ENCODE results near the gene CBLN1. TPM values are rescaled to one million over a fixed set of nuclear protein-coding genes. Genes with fewer than 3 reads are reported as not detected.
A peak's percentile ranks its signal among the peaks of the same experiment; 100 is the strongest.

CBLN1 gene
- polyA plus RNA-seq (ENCODE audit: insufficient read length in 10 of 10): 1 to 10 TPM in 3 of 10 donors, under 1 TPM in 6, not detected in 1; 0.18 to 2.2 (median 0.83) TPM
- long read RNA-seq, donor 1: 0 reads
- long read RNA-seq, donor 2: 0 reads
- long read RNA-seq, donor 3: 0 reads
- long read RNA-seq, donor 4, partial matches to known transcripts: 0 of 1 reads
- long read RNA-seq, donor 4, other reads (novel, unspliced or antisense): 0 of 1 reads
- long read RNA-seq, donor 5, partial matches to known transcripts: 0 of 1 reads
- long read RNA-seq, donor 5, other reads (novel, unspliced or antisense): 0 of 1 reads
- long read RNA-seq, donor 6: 0 reads
- long read RNA-seq, donor 7, partial matches to known transcripts: 0 of 1 reads
- long read RNA-seq, donor 7, other reads (novel, unspliced or antisense): 0 of 1 reads
- long read RNA-seq, donor 8, partial matches to known transcripts: 0 of 1 reads
- long read RNA-seq, donor 8, other reads (novel, unspliced or antisense): 0 of 1 reads
- long read RNA-seq, donor 9: 0 reads

DNA sequence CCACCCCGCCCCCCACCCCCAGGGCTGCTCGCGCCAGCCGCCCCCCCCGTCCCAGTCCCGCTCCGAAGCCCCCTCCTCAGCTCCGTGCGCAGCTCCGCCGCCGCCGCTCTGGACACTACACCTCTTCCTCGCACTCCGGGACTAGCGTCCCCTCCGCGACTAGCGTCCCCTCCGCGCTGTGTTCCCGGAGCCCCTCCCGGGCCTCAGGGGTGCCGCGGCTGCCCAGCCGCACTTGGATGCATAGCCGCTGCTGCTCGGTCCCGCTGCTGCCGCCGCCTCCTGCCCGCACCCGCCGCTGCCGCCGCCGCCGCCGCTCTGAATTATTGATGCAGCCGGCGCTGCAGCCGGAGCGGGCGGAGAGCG lies at the start of gene CBLN1:
Gene CBLN1, minus strand, starts transcription at position 359 of the 363 bp plus-strand sequence. CDS start 373 bp downstream, outside the sequence.
- no peak for DNase-seq

DNA sequence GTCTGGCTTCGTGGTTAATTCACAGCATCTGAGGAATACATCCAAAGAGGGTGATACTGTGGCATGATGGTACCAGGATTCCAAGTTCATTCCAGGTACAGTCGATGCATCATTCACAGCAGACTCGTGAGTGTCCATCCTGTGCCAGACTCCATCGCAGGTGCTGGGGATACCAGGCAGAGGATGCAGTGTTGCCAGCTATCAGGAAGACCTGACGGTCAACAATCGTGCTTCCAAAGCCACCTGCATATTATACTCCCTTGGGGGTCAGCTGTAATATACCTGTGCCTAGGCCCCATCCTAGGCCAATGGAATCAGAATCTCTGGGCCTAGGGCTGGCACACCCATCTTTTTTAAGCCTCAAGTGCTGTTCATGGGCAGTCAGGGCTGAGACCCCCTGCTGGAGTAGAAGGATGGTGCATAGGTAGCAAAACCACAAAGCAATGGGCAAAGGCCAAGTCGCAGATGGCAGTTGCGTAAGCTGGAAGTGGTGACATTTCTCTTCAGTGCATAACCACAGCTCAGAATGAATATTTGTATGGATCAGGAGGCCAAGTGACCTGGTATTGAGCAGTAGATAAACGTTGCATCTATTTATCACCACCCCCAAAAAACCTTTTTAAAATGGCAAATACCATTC lies 49.0 kb upstream of the CBLN1 start:
- no peak for DNase-seq

DNA sequence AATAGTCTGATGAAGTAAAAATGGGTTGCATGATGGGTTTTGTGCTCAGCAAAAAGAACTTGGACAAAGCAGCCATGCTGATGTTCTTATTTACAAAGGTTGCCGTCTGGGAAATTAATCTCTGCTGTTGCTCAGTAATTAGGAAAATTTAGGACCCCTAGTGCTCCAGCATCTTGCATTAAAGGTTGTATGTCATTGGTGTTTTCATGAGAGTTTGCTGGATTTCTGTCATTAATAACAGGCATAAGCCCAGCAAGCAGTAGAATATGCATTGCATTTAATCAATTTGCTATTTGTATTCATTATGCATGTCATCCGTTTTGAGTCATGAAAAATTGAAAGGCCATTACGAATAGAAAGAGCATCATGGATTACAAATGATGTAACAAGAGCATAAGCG lies 46.7 kb upstream of the CBLN1 start:
- DNase-seq: no peak

DNA sequence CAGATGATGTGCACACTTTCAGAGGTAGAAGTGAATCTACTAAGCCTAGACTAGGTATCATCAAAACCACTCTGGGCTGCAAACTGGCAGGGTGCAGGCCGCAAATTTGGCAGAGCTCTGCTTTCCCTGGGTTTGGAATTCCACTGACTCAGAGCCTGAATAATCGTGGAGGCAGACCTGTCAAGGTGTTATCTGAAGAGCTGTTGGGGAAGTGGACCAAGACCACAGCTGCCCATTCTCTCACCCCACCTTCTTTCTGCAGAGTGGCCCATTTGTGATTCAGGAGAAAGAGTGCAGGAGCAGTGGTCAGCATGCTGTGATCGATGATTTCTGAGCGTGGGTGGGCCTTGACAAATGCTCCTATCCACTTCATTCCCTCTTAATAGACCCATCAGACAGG lies 45.8 kb upstream of the CBLN1 start:
- no peak for DNase-seq

DNA sequence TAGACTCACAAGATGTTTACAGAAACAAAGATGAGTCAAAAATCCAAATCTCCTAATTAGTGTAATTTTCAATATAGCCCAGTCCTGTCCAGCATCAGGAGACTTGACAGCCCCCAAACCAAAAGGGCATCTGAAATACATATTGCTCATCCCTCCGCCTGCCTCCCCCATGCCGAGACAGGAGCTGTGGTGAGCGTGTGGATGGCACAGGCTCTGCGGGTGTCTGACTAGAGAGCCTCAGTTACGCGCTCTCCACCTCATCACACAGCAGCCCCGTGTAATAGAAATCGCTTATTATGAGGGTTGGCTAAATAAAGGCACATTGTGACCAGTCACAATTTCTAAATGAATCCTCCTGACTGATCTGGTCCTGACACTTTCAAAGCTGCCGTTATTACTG lies 43.1 kb upstream of the CBLN1 start:
- DNase-seq: no peak

DNA sequence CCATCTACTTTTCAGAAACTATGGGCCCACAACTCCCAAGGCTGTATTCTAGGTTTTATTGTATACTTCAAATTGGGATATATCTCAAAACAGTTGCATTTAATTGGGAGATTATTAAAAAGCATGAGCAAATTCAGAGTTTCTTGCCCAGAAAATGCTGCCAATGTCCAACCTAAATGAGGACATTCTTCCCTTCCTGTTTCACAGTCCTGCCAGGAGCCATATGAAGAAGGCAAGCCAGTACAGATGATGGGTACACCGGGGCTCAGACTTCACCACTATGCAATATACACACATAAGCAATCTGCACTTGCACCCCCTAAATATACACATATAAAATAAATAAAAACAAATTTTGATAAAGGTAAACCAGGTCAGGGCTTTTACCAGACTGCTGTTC lies 34.0 kb upstream of the CBLN1 start:
- no peak for DNase-seq

DNA sequence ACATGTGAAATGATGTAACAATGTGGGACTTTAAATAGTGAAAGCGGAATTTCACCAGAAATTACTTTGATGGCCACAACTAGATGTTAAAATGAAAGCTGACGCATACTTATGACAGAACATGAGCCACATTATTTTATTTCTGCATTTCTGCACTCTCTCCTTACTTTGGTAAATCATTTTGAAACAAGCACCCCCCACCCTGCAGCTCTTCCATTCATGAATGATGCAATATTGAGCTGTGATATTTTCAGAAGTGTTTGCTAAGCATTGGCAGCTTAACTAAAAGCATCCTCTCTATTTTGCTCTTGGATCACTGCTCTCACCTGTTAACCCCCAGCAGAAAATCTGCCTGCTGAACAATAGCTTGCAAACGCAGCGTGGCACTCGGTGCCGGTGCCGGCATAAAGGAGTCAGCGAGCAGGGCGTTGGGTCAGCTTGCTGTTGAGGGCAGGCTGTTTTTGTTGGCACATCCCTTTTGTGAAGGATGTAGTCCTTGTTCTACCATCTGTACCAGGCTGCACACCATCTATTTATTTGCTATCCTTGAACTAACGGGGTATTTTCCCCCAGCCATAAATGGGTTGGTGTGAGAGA lies 30.8 kb upstream of the CBLN1 start:
- no peak for DNase-seq

DNA sequence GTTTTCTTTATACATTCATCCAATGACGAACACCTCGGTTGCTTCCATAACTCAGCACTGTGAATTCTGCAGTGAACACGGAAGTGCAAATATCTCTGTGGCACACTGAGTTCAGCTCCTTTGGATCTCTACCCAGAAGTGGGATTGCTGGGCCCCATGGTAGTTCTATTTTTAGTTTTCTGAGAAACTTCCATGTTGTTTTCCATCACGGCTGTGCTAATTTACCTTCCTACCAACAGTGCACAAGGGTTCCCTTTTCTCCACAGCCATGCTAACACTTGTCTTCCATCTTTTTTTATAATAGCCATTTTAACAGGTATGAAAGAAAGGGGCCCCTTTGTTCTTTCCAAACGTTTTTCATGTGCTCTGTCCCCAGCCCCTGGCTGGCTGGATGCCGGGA lies 30.2 kb upstream of the CBLN1 start:
- DNase-seq: no peak

DNA sequence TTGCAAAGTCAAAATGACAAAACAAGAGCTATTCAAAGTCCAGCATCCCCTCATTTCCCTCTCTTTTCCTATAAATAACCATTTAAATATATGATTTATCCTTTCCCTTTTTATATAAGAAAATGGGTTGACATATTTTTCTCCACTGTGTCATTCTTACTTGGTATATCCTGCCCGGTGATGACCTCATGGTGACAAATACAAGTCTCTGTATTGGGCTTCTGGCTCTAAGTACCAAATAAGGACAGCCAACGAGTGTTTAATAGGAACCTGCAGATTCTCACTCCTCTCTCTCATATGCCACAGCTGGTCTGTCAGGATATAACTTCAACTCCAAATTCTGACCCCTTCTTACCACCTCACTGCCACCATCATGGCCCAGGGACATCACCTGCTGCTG lies 25.5 kb upstream of the CBLN1 start:
- DNase-seq: no peak

DNA sequence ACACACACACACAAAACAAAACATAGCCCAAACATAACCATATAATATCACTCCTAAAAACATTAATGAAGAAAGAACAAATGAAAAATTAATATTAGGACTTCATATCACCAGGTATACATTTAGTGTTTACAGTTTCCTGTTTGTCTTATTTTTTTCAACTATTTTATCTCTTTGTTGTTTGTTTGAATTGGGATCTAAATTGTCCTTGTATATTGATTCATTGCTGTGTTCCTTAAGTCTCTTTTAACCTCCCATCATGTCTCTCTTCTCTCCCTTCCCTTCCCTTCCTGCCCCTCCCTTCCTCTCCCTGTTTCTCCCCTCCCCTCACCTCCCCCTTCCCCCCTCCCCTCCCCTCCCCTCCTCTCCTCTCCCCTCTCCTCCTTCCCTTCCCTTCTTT lies 23.8 kb upstream of the CBLN1 start:
- DNase-seq: no peak

DNA sequence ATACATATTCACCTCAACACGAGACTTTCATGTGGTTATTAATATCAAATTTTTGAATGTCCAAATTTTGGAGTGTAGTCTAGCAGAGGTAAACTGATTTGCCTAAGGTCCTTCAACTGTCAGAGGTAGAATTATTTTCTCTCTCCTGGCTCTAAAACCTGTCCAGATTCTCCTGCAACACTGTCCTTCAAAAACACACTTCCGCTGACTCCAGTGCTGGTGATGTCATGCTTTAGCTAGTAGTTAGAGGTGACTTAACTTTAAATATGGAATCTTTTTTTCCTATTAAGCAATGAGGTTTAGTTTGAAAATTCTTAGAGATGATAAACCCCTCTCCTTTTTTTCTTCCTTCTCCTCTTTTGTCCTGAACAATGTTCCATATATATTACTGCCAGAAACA lies 10.8 kb upstream of the CBLN1 start:
- DNase-seq: peak in 1 of 3 donors; percentile 22

DNA sequence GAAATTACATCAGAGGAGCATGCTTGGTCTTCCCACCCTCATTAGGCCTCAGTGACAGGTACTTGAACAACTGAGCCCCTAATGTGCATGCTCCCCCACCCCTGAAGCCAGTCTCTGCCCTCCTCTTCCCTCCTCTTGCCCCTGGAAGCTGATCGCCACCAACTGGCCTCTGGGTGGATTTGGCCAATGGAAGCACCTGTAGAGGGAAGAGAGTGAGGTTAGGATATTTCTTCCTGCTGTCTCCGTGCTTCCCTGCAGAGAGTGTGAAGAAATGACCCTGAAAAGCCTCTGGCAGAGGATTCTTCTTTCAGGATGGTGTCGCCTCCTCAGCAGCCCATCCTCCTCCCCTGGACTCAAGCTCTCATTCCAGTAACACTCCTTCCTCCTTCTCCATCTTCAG lies 5.9 kb upstream of the CBLN1 start:
- no peak for DNase-seq

DNA sequence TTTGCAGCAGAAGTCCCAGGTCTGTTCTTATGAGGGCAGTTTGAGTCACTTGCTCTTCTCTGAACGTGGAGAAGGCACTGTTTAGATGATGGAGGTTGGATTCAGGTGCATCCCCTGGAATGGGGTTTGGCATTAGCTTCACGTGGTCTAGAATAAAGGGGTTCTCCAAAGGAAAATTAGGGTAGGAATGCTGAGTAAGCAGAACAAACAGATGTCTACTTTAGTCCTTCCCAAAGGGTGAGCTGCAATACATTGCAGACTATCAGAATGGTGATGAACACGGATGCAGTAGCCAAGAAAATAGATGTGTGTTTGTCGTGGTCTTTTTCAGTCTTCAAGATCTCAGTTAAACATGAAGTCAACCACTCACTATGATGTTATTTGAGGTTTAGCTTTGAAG lies 3.3 kb upstream of the CBLN1 start:
- no peak for DNase-seq

DNA sequence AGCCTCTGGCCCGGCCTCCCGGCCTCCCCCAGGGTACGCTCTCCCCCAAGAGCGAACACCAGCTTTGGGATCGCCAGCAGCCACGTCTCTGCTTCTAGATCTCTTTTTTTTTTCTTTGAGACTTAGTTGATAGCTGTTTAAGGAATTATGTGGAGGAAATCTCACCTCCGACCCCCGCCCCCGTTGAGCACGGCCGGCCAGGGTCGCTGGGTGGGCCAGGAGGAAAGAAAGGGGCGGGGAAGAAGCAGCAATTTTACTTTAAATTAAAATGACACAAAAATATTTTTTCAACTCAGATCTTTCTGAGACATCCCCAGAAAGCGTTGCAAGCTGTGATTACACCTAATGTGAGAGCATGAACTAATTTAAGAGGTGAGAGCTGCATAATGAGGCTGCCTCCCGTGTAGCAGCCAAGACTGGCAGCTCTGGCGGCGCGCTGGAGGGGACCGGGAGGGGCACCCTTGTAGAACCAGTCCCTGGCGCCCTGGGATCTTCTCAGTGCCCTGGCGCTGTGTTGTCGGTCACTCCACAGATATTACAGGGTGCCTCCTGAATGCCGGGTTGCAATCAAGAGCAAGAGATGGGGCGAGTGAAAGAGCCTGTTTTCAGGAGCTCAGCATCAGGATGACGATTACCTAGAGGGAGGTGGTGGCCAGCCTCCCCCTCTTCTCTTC lies 1.9 kb upstream of the CBLN1 start:
- no peak for DNase-seq

DNA sequence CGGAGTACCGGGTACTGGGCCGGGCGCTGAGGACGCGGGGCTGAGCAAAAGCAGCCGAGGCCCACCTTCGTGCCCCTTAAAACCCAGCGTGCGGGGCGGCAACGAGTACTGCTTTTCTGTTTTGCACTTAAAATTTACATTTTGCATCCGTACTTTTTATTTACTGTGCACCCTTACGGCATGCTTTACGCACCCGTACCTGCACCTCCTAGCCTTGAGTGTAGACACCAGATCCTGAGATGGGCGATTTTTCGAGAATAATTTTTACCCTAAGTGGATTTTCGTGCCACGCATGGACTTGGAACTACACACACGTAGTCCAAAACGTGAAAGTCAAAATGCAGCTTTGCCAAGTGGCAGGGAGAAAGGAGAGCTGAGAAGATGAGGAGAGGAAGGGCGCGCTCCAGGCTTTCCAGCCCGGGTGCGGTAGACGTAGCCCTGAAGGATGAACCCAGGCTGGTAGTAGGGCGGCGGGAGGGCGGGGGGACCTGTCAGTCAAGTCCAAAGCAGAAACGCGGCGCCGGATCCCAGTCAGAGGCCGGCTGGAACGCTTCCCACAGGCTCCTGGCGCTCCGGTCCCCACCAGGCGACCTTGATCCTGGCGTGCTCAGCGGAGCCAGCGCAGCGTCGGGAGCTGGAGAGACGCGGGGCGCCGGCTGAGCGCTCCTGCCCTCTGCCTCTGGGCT lies 1.2 kb upstream of the CBLN1 start:
- peak in 1 of 3 donors; percentile 9 for DNase-seq

DNA sequence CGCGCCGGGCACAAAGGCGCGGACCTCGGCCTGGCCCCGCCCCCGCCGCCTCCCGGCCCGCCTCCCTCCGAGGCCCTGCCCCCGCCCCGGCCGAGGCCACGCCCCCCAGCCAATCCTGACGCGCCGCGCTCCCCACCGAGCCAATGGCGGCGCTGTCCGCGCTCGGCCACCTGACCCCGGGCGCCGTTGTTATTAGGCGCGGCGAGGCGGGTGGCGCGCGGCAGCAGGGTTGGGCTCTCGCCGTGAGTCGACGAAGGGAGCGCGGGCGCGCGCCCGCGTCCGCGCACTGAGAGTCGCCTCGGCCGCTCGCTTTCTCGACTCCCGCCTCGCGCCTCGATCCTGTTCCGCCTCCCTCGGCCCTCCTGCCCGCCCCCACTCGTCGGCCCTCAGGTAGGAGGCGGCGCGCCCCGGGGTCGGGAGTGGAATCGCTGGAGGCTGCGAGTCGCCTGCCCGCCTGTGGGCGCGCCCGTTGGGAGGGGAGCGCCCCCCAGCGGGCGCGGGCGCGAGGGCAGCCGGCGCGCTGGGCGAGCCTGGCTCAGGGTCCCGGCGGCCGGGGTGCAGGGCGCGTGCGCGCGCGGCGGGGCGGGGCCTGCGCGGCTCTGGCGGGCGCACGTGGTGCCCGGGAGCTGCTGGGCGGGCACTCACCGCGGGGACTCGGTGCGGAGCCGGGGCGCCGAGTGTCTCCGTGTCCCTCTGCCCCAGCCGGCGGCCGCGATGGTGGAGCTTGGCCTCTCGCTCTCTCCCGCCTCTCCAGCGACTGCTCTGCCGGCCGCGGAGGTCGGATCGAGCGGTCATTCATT lies 405 bp upstream of the CBLN1 start:
- DNase-seq: peak; percentile 67 to 84 (median 76)

DNA sequence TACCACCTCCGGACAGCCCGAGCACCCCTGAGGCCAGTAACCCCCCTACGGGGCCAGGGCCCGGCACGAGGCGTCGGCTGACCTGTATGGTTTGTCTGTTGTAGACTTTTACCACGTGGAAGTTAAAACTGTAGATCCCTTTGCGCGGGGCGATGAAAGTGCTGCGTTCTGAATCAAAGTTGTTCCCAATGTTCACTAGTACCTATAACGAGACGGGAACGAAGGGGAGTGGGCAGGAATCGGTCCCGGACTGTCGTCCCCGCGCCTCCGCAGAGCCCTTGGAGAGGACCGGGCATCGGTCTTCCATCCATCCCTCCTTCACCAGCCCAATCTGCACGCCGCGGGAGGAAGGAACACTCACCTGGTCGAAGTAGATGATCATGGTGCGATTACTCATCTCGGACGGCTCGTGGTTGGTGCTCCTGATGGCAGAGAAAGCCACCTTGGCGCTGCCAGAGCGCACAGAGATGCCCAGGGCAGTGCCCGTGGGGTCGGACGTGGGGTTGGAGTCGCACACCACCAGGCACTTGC lies 732 bp downstream of the CBLN1 start:
- DNase-seq: no peak

DNA sequence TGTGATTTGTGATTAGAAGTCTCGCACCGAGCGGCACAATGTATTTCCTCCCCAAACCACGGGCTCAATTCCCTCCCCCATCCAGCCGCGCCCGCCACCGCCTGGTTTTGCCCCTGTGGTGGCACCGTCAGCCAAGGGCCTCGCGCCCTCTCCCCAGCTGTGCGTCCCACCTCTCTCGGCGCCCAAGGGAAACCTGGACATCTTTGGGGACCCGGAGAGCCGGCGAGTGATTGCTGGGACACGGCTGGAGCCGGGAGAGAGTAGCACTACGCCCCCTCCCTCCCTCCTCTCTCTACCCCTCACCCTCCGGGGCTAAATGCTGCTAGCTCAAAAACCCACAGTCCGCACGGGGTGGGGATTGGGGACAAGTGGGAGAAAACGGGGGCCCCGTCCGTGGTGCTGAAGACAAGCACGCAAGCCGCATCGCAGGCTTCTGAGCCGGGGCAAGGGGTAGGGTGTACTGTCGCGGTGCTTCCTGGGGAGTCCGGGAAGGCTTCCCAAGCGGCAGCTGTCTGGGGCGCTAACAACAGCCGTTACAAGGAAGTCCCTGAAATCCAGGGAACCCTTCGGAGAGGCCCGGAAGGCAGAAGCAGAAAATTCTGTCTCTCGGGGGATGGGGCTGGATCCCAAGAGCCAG lies 1.4 kb downstream of the CBLN1 start:
- peak in 1 of 3 donors; percentile 39 for DNase-seq

DNA sequence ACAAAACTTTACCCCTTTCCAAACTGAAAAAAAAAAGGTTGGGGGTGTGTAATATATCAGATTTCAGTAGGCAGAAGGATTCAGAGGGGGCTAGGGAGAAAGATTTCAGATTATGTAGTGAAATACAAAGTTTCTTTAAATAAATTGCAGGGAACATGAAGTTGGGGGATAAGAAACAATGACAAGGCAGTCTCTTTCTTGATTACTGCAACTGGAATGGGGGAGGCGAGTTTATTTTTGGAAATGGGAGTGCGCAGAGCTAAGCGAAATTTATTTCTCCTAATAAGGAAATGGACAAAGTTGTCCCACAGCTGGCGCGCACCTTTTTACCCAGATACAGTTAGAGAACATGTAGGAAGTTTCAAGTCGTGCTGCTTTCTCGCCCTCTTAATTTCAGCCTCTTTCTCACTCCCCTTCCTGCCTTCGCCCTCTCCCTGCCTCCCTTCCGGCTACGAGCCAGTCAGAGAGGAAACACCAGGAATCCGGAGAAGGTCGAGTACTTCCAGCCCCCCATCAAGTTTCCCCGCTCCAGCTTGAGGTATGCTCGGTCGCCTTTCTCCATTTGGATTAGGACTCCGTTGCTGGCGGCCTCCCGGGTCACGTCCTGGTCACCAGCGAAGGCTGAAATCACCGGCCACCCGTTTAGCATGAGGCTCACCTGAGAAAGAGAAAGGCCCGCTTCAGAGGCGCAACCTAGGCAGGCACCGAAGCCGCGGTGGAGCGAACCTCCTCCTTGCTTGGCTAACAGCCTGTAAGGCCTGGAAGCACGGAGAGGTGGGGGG lies 2.5 kb downstream of the CBLN1 start:
- no peak for DNase-seq

DNA sequence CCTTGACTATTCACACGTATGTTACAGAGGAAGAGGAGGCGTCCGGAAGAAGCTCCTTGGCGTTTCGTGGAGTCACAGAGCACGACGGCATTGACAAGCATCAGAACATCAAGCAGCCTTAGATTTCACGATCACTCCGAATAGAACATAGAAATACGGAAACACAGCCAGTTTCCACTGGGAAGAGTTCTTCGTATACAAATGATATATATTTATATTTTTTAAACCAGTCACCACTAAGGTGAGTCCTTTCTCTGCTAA lies 3.1 kb downstream of the CBLN1 start:
- DNase-seq: no peak

Data from muscle of back (tissue), 13 donors.